ENCODE data around the gene GRK4.

DNA sequence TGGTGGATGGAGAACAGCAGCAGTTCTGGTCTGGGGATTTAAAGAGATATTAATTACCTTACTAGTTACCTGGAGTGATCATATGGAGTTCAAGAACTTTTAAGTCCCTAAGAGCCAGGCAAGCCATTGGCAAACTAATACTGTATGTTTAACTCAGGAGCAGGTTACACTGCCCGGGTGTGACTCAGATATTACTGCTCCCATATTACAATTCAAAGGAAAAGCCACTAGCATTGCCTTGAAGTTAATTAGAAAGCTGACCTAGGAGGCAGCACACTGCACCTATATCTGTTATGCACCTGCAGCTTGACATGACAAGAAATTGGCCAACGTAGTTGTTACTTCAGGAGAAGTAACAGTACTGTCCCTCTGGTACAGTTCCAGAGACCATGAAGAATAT, 47.2 kb downstream of the GRK4 start:
- TF ChIP-seq, protein P1, sequence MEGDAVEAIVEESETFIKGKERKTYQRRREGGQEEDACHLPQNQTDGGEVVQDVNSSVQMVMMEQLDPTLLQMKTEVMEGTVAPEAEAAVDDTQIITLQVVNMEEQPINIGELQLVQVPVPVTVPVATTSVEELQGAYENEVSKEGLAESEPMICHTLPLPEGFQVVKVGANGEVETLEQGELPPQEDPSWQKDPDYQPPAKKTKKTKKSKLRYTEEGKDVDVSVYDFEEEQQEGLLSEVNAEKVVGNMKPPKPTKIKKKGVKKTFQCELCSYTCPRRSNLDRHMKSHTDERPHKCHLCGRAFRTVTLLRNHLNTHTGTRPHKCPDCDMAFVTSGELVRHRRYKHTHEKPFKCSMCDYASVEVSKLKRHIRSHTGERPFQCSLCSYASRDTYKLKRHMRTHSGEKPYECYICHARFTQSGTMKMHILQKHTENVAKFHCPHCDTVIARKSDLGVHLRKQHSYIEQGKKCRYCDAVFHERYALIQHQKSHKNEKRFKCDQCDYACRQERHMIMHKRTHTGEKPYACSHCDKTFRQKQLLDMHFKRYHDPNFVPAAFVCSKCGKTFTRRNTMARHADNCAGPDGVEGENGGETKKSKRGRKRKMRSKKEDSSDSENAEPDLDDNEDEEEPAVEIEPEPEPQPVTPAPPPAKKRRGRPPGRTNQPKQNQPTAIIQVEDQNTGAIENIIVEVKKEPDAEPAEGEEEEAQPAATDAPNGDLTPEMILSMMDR (IDR thresholded peaks at IDR 0.05; ENCODE audit: insufficient read depth, low read length, poor library complexity, severe bottlenecking) = no peak
- TF ChIP-seq EZH2phosphoT487 (conservative IDR thresholded peaks at IDR 0.05; ENCODE audit: low read length) = no peak
